GM18508 (cell line): ENCODE data around the gene HIBADH.
"Not testable (repeated sequence)": the region's sequence is repeated elsewhere in the genome, so short reads cannot be mapped to it uniquely, and the experiment has no call there.

Source experiments
- ATAC-seq: cut with Tn5 transposase; IDR thresholded peaks from one replicate; pipeline ENCODE4 v1.9.1; 2021; ENCODE audit warnings: moderate number of reproducible peaks; ENCODE audit not compliant: insufficient read depth, unreplicated experiment

The HIBADH gene

GRCh38 chr7:27684491-27684890 lies 21.8 kb upstream of the HIBADH start:
- ATAC-seq: no peak

GRCh38 chr7:27680610-27681009 lies 17.9 kb upstream of the HIBADH start:
- no peak for ATAC-seq

GRCh38 chr7:27678617-27679260 lies 16.1 kb upstream of the HIBADH start:
- ATAC-seq: no peak

- no peak for ATAC-seq
These were observed 15.4 kb upstream of the HIBADH start for GRCh38 chr7:27677912-27678612.

GRCh38 chr7:27674126-27674525 lies 11.4 kb upstream of the HIBADH start:
- ATAC-seq: not testable (repeated sequence)

- ATAC-seq: no peak
These were observed 9.0 kb upstream of the HIBADH start for GRCh38 chr7:27671675-27672074.

- ATAC-seq: no peak
These were observed 8.0 kb upstream of the HIBADH start for GRCh38 chr7:27670676-27671075.

GRCh38 chr7:27670177-27670576 lies 7.5 kb upstream of the HIBADH start:
- no peak for ATAC-seq

- no peak for ATAC-seq
These were observed 2.8 kb upstream of the HIBADH start for GRCh38 chr7:27665531-27665930.

GRCh38 chr7:27663989-27664331 lies 1.3 kb upstream of the HIBADH start:
- no peak for ATAC-seq

GRCh38 chr7:27661811-27662489 lies 733 bp downstream of the HIBADH start:
- ATAC-seq: no peak

- ATAC-seq: no peak
These were observed 6.0 kb downstream of the HIBADH start for GRCh38 chr7:27656724-27657123.

- ATAC-seq: no peak
These were observed 7.5 kb downstream of the HIBADH start for GRCh38 chr7:27655184-27655583.

- no peak for ATAC-seq
These were observed 10.2 kb downstream of the HIBADH start for GRCh38 chr7:27652518-27652917.

GRCh38 chr7:27651702-27652101 lies 11.0 kb downstream of the HIBADH start:
- no peak for ATAC-seq

GRCh38 chr7:27650283-27650682 lies 12.4 kb downstream of the HIBADH start:
- ATAC-seq: no peak

- ATAC-seq: no peak
These were observed 15.2 kb downstream of the HIBADH start for GRCh38 chr7:27647489-27647888.

- no peak for ATAC-seq
These were observed 15.6 kb downstream of the HIBADH start for GRCh38 chr7:27647046-27647445.

GRCh38 chr7:27642271-27642670 lies 20.4 kb downstream of the HIBADH start:
- ATAC-seq: no peak

- peak; percentile 55 for ATAC-seq
These were observed 21.0 kb downstream of the HIBADH start for GRCh38 chr7:27641581-27642230.

GRCh38 chr7:27640884-27641574 lies 21.7 kb downstream of the HIBADH start:
- no peak for ATAC-seq
